Brain microvascular endothelial cell (primary cell): ENCODE results near the gene HMGN3.

ENCODE experiments used
- DNase-seq: peaks from one replicate; pipeline ENCODE4 v3.0.0-alpha.2; 2020
- H3K27ac ChIP-seq: fragments of 250-450 bp; sonication (Bioruptor Pico); 2 replicates; pipeline ENCODE4 v1.5.1; 2020; ENCODE audit warnings: mild to moderate bottlenecking, moderate library complexity
- H3K27me3 ChIP-seq: fragments of 250-450 bp; sonication (Bioruptor Pico); replicated peaks from 2 replicates; pipeline ENCODE4 v1.5.1; 2020; ENCODE audit warnings: mild to moderate bottlenecking
- H3K36me3 ChIP-seq: fragments of 250-450 bp; sonication (Bioruptor Pico); replicated peaks from 2 replicates; pipeline ENCODE4 v1.5.1; 2020; ENCODE audit warnings: mild to moderate bottlenecking
- H3K4me3 ChIP-seq: 2 replicates; pipeline ENCODE4 v1.5.1; 2011; ENCODE audit warnings: low read depth, mild to moderate bottlenecking, control low read depth, low read length, moderate library complexity
- in situ Hi-C: cut with HindIII; loops from 2 replicates; pipeline ENCODE4 v1.10.0; 2017; ENCODE audit warnings: low sequenced_read_pairs, low pct_ligation_motif_present
- TF ChIP-seq, protein P1 (sequence below): IDR thresholded peaks from 2 replicates; pipeline ENCODE4 v1.5.1; 2011; ENCODE audit warnings: low read depth, mild to moderate bottlenecking, moderate library complexity, low read length, control low read depth, inconsistent platforms; ENCODE audit errors: missing control alignments

HMGN3 gene

DNA sequence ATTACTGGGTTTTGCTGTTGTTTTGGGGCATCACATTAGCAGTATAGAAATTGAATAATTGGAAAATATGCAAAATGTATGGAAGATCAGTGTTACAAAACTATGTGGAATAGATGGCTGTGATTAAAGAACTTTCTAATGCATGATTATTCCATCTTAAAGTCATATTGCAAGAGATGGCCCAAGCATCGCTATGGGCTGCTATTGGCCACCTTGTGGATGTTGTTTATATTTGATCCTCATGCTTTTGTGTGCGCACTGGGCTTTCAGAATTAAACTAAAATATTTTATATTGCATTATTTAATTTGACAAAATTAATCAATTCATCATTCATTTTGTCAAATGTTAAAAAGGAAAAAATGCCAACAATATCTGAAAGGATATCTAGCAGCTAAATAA lies 16.1 kb upstream of the HMGN3 start:
- H3K36me3 ChIP-seq = no peaks in the 10 kb centered on the region
- TF ChIP-seq, protein P1, sequence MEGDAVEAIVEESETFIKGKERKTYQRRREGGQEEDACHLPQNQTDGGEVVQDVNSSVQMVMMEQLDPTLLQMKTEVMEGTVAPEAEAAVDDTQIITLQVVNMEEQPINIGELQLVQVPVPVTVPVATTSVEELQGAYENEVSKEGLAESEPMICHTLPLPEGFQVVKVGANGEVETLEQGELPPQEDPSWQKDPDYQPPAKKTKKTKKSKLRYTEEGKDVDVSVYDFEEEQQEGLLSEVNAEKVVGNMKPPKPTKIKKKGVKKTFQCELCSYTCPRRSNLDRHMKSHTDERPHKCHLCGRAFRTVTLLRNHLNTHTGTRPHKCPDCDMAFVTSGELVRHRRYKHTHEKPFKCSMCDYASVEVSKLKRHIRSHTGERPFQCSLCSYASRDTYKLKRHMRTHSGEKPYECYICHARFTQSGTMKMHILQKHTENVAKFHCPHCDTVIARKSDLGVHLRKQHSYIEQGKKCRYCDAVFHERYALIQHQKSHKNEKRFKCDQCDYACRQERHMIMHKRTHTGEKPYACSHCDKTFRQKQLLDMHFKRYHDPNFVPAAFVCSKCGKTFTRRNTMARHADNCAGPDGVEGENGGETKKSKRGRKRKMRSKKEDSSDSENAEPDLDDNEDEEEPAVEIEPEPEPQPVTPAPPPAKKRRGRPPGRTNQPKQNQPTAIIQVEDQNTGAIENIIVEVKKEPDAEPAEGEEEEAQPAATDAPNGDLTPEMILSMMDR = no peak
- no peak overlapping the region for H3K27ac ChIP-seq
- no peak overlapping the region for H3K4me3 ChIP-seq
- in situ Hi-C loops = no loop called here
- no peak for DNase-seq
- H3K27me3 ChIP-seq = no peaks in the 10 kb centered on the region

DNA sequence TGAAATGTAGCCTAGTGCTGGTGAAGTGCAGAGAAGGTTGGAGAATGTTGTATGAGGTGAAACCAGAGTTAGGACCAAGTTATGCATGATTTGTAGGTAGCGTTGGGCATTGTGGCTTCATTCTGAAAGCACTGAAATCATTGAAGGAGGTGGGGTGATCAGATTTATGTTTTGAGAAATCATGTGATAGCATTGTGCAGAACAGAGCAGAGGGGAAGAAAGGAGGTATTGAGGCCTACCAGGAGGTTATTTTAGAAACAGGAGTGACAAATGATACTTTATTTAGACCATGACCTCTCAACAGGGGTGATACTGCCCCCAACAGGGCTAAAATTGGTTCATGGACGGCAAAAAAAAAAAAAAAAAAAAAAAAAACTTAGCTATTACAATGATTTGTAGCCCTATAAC lies 15.6 kb upstream of the HMGN3 start:
- in situ Hi-C loops = no loop called here
- no peaks in the 10 kb centered on the region for H3K36me3 ChIP-seq
- TF ChIP-seq, protein P1 = no peak
- H3K27ac ChIP-seq = no peak overlapping the region
- H3K27me3 ChIP-seq = no peaks in the 10 kb centered on the region
- DNase-seq = no peak
- H3K4me3 ChIP-seq = no peak overlapping the region

DNA sequence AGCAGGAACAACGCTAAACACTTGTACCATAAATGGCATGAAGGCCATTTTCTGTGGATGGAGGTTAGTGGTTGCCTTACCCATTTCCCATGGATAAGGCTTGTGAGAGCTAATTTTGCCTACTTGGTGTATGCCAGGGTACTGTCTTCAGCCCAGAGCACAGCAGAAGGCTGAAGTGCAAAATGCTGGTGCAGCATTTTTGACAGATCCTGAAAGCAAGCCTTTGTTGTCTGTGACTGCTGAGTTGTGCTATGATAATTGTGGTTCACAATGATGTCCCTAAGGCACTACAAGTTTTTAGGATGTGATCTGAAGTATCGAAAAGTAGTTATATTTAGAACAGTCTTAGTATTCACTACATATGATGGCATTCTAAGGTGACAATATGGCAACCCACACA lies 14.7 kb upstream of the HMGN3 start:
- H3K4me3 ChIP-seq = no peak overlapping the region
- TF ChIP-seq, protein P1 = no peak
- in situ Hi-C loops = no loop called here

DNA sequence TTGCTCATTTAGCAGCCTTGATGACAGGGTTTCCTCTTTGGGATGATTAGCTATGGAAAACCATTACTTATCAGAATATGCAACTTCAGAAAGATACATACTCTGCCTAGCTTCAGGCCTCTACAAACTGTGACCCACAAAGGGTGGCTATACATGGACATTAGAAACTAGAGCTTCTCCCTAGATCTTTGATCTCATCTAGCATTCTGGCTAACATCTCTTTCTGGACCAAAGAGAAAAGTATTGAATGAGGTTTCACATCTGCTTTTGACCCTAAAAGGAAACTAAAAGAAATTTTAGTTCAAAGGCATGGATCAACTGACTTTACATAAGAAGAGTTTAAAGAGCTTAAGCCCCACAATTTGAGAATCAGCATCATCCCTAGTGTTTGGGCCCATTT lies 12.4 kb upstream of the HMGN3 start:
- TF ChIP-seq, protein P1 = no peak
- in situ Hi-C loops = no loop called here
- DNase-seq = no peak
- no peak overlapping the region for H3K4me3 ChIP-seq
- H3K36me3 ChIP-seq = no peaks in the 10 kb centered on the region
- H3K27me3 ChIP-seq = no peaks in the 10 kb centered on the region
- H3K27ac ChIP-seq = no peak overlapping the region

More for the DNA sequence above, 14.7 kb upstream of the HMGN3 start:
- H3K27me3 ChIP-seq = no peaks in the 10 kb centered on the region
- no peak overlapping the region for H3K27ac ChIP-seq
- no peak for DNase-seq
- no peaks in the 10 kb centered on the region for H3K36me3 ChIP-seq

DNA sequence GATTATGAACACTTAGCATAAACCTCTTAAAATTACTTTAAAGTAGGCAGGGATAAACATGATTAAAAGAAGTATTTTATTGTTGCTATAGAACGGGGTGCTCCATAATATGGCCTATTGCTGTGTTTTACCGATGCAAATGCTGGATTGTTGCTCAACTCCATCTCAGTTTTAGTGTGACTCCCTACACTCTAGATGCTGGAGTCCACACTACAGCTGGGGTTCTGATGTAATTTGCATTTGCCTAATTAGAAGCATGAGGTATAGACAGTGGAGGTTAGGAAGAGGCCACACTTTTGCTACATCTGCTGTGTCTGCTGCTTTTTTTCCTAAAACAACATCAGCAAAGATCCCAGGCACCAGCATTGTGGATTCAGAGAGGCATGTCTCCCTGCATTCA lies 6.7 kb upstream of the HMGN3 start:
- no peaks in the 10 kb centered on the region for H3K27me3 ChIP-seq
- no peaks in the 10 kb centered on the region for H3K36me3 ChIP-seq
- in situ Hi-C loops = no loop called here
- H3K4me3 ChIP-seq = no peak overlapping the region
- no peak overlapping the region for H3K27ac ChIP-seq
- no peak for DNase-seq
- TF ChIP-seq, protein P1 = no peak

DNA sequence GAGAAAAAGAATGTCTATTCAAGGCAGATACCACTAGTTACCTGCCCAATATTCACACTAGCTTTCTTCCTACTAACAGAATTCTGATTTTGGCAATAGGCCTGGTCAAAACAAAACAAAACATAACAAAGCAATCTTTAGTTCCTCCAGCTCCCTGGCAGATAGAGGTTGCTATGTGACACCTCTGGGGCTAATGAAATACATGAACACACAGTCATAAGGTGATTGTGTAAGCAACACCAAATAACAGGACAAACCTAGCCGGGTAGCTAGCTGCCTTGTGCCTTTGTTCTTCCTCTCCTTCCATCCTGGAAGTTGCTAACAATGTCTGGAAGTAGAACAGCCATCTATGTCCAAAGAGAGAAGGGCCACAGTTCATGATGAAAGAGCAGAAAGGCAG lies 6.0 kb upstream of the HMGN3 start:
- no peak for DNase-seq
- in situ Hi-C loops = no loop called here
- Histone ChIP-seq H3K27ac (no peak overlapping the region), H3K4me3 (no peak overlapping the region), H3K36me3 (no peaks in the 10 kb centered on the region), H3K27me3 (no peaks in the 10 kb centered on the region)
- TF ChIP-seq, protein P1 = no peak
